Chondrocyte (in vitro differentiated cells): Measurements from ENCODE around the gene TBRG1. TPM values are rescaled to one million over a fixed set of nuclear protein-coding genes. Genes with fewer than 3 reads are reported as not detected.

Source experiments
- DNase-seq: peaks from one replicate; pipeline ENCODE4 v3.0.0; 2021; ENCODE audit warnings: mixed read lengths, low spot score
- H3K27ac Mint-ChIP-seq: one replicate; pipeline ENCODE4 v1.8.0; 2021; ENCODE audit warnings: mild to moderate bottlenecking, moderate library complexity, mixed read lengths; ENCODE audit not compliant: unreplicated experiment
- H3K27me3 Mint-ChIP-seq: 2 replicates; pipeline ENCODE4 v1.8.0; 2021; ENCODE audit warnings: low read depth, mixed read lengths
- H3K36me3 Mint-ChIP-seq: 2 replicates; pipeline ENCODE4 v1.8.0; 2021; ENCODE audit warnings: low read depth, mixed read lengths
- H3K4me1 Mint-ChIP-seq: 2 replicates; pipeline ENCODE4 v1.8.0; 2021; ENCODE audit warnings: low read depth, mild to moderate bottlenecking, mixed read lengths
- H3K4me3 Mint-ChIP-seq: one replicate; pipeline ENCODE4 v1.8.0; 2021; ENCODE audit warnings: mild to moderate bottlenecking, moderate library complexity, mixed read lengths; ENCODE audit not compliant: unreplicated experiment
- H3K9me3 Mint-ChIP-seq: 2 replicates; pipeline ENCODE4 v1.8.0; 2021; ENCODE audit warnings: low read depth, mixed read lengths
- total RNA-seq: library from RNA; stranded (reverse); gene quantifications from 3 replicates; pipeline ENCODE4 v1.2.1, GENCODE V29; 2021
- TF ChIP-seq, protein P1 (sequence below): fragments of 200-600 bp; sonication (generic); IDR thresholded peaks from 2 replicates; pipeline ENCODE4 v1.5.0; 2021; ENCODE audit warnings: antibody characterized with exemption, mild to moderate bottlenecking, moderate library complexity

The TBRG1 gene
- total RNA-seq, 1 donor from 2014 or later = 30.0 TPM

DNA sequence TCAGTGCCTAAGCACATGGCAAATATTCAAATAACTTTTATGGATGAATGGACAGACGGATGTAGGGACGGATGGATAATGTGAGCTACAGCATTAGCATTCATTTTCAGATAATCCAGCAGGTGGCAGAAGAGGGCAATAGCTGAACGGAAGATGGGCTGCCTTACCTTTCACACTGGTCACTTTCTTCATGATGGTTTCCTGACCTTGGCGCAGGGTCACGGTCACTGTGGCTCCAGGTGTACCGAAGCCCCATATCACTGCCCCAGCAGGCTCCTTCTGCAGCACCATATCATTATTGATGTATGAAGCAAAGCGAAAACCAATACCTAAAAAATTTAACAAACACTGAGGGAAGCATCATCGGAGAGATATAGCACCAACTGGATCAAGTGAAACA lies 46.5 kb downstream of the TBRG1 start:
- no peak overlapping the region for H3K4me3 Mint-ChIP-seq
- no peaks in the 10 kb centered on the region for H3K9me3 Mint-ChIP-seq
- H3K27me3 Mint-ChIP-seq = no peaks in the 10 kb centered on the region
- H3K36me3 Mint-ChIP-seq = peaks cover 2% of the 10 kb centered on the region
- peaks cover 10% of the 10 kb centered on the region for H3K4me1 Mint-ChIP-seq
- TF ChIP-seq, protein P1, sequence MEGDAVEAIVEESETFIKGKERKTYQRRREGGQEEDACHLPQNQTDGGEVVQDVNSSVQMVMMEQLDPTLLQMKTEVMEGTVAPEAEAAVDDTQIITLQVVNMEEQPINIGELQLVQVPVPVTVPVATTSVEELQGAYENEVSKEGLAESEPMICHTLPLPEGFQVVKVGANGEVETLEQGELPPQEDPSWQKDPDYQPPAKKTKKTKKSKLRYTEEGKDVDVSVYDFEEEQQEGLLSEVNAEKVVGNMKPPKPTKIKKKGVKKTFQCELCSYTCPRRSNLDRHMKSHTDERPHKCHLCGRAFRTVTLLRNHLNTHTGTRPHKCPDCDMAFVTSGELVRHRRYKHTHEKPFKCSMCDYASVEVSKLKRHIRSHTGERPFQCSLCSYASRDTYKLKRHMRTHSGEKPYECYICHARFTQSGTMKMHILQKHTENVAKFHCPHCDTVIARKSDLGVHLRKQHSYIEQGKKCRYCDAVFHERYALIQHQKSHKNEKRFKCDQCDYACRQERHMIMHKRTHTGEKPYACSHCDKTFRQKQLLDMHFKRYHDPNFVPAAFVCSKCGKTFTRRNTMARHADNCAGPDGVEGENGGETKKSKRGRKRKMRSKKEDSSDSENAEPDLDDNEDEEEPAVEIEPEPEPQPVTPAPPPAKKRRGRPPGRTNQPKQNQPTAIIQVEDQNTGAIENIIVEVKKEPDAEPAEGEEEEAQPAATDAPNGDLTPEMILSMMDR = peak; percentile 92
- no peak overlapping the region for H3K27ac Mint-ChIP-seq
- no peak for DNase-seq

- no peaks in the 10 kb centered on the region for H3K27me3 Mint-ChIP-seq
- no peak overlapping the region for H3K4me3 Mint-ChIP-seq
- H3K9me3 Mint-ChIP-seq = no peaks in the 10 kb centered on the region
- H3K4me1 Mint-ChIP-seq = peaks cover 13% of the 10 kb centered on the region
- H3K27ac Mint-ChIP-seq = no peak overlapping the region
- DNase-seq = no peak
- TF ChIP-seq, protein P1 = no peak
- H3K36me3 Mint-ChIP-seq = no peaks in the 10 kb centered on the region
These were observed 48.1 kb downstream of the TBRG1 start for GRCh38 chr11:124670732-124671131.

- Mint-ChIP-seq H3K36me3 (no peaks in the 10 kb centered on the region), H3K4me3 (peak overlapping the region; percentile 92), H3K27me3 (no peaks in the 10 kb centered on the region), H3K4me1 (peaks cover 21% of the 10 kb centered on the region), H3K27ac (peak overlapping the region; percentile 32), H3K9me3 (no peaks in the 10 kb centered on the region)
- no peak for DNase-seq
- TF ChIP-seq, protein P1 = no peak
These were observed 50.0 kb downstream of the TBRG1 start for GRCh38 chr11:124672536-124673215.

DNA sequence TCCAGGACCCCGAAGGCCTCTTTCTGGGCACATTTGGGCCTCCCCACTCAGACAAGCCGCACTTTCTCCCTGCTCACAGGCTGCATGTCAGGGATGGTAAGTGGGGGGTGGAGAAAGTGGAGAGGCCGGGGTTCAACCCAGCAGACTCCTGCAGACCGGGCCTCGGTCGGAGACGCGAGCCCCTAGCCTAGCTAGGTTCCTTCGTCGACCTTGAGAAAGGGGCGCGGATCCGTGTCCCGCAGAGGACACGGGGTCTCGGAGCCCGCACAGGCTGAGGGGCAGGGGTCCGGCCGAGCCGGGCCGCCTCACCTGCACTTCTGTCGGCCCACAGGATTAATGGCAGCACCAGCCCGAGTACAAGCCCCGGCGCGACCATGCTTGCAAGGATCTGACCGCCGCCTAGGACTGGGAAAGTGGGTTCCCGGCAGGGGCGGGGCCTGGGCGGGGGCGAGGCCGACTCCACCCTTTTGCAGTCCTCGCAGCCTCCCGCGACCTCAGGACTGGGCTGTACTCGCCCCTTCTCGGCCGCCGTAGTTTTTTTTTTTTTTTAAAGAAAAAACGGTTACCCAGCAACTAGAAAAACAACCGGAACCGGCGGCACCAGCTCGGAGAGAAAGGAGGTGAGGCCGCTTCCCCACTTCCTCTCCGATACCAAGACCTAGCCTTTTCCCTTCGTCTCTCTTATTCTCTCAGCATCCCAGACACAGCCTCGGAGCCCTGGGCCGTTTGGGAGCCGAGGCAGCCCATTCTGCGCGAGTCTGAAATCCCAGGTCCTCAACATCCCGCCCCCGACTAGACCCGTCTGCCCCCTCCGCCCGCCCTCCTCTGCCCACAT lies 50.9 kb downstream of the TBRG1 start, which contains the start of the genes SIAE and SPA17:
Gene SIAE, minus strand, starts transcription at position 407 of the 835 bp plus-strand sequence. Its CDS starts 31 bp downstream, at position 376.
Gene SPA17, plus strand, starts transcription at position 572 of the 835 bp plus-strand sequence. CDS start 1,361 bp downstream, outside the sequence.
- H3K27ac Mint-ChIP-seq = peak within 1 kb of the TSS; percentile 98
- peaks cover 21% of the 10 kb centered on the region for H3K4me1 Mint-ChIP-seq
- peak; percentile 97 for DNase-seq
- TF ChIP-seq, protein P1 = no peak
- H3K4me3 Mint-ChIP-seq = peak within 1 kb of the TSS; percentile 92
- no peaks in the 10 kb centered on the region for H3K27me3 Mint-ChIP-seq
- no peaks in the 10 kb centered on the region for H3K9me3 Mint-ChIP-seq
- no peaks in the 10 kb centered on the region for H3K36me3 Mint-ChIP-seq

GRCh38 chr11:124674168-124674517 lies 51.5 kb downstream of the TBRG1 start:
- Mint-ChIP-seq H3K27ac (peak overlapping the region; percentile 98), H3K4me3 (peak overlapping the region; percentile 92), H3K36me3 (no peaks in the 10 kb centered on the region), H3K4me1 (peaks cover 21% of the 10 kb centered on the region), H3K27me3 (no peaks in the 10 kb centered on the region), H3K9me3 (no peaks in the 10 kb centered on the region)
- no peak for DNase-seq
- TF ChIP-seq, protein P1 = no peak
